GM12878 (cell line): ENCODE measurements around the gene SPATC1L.

Source experiments
- BRCA1 ChIP-seq: IDR thresholded peaks from 2 replicates; pipeline ENCODE4 v1.6.1; 2011; ENCODE audit warnings: low read depth, low read length, improper control_type of control experiment
- CBFB ChIP-seq: IDR thresholded peaks from 2 replicates; pipeline ENCODE4 v1.6.1; 2016; ENCODE audit warnings: antibody characterized with exemption, low read depth
- CHD4 ChIP-seq: fragments of 200-600 bp; sonication (generic); IDR thresholded peaks from 2 replicates; pipeline ENCODE4 v1.6.1; 2016; ENCODE audit warnings: mild to moderate bottlenecking
- EZH2 ChIP-seq: IDR thresholded peaks from 2 replicates; pipeline ENCODE4 v1.6.1; 2012; ENCODE audit warnings: low read depth, mild to moderate bottlenecking, control low read depth, inconsistent platforms, low read length, borderline replicate concordance; ENCODE audit not compliant: control insufficient read depth
- IRF4 ChIP-seq: IDR thresholded peaks from 2 replicates; pipeline ENCODE4 v1.6.1; 2011; ENCODE audit warnings: low read depth, low read length
- TARDBP ChIP-seq: IDR thresholded peaks from 2 replicates; pipeline ENCODE4 v1.6.1; 2016; ENCODE audit warnings: borderline replicate concordance
- TBL1XR1 ChIP-seq: IDR thresholded peaks from 2 replicates; pipeline ENCODE4 v1.6.1; 2012; ENCODE audit warnings: low read depth, low read length, improper control_type of control experiment
- TF ChIP-seq, protein P1 (sequence below): IDR thresholded peaks from 2 replicates; pipeline ENCODE4 v1.6.1; 2011; ENCODE audit warnings: low read depth, mild to moderate bottlenecking, low read length, moderate library complexity, borderline replicate concordance; ENCODE audit errors: extremely low read depth
- TF ChIP-seq, protein P2 (sequence below), 3 experiments: IDR thresholded peaks in 2 of 3; conservative IDR thresholded peaks in 1 of 3; 2 replicates each; pipeline ENCODE4 v1.5.1; 2011; ENCODE audit warnings: low read depth in 3 of 3, low read length in 3 of 3, mild to moderate bottlenecking in 3 of 3, control low read depth in 2 of 3, moderate library complexity in 2 of 3, inconsistent platforms in 1 of 3, mixed read lengths in 1 of 3; ENCODE audit not compliant: control insufficient read depth in 2 of 3, insufficient read depth in 1 of 3; ENCODE audit errors: extremely low read depth in 1 of 3
- TF ChIP-seq, protein P3 (sequence below): fragments of 150-350 bp; IDR thresholded peaks from 2 replicates; pipeline ENCODE4 v1.6.1; 2016; ENCODE audit warnings: low read depth, low read length

DNA sequence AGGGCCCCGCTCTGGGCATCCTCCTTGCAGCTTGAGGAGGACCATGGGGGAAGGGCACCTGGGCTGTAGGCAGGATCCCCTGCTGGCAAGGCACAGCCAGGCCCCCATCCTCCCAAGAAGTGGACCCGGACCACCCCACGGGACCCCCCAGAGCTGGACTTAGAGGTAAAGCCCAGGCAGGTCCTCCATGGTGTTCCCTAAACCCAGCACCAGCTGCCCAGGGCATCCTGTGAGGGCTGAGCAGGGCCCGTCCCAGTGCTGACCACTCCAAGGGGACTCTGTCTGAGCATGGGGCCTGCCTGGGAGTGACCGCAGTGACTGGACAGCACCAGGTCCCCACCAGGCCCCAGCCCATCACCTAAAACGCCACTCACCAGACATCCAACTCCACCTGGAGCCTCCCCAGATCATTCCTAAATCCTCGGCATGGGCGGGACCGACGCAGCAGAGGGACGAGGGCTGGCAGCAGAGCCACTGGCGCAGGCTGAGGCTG lies 65.1 kb downstream of the SPATC1L start:
- TF ChIP-seq, protein P1, sequence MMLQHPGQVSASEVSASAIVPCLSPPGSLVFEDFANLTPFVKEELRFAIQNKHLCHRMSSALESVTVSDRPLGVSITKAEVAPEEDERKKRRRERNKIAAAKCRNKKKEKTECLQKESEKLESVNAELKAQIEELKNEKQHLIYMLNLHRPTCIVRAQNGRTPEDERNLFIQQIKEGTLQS = no peak
- TF ChIP-seq CHD4 (no peak), TBL1XR1 (no peak), CBFB (no peak), BRCA1 (no peak), IRF4 (no peak), TARDBP (no peak), EZH2 (no peak)
- TF ChIP-seq, protein P2, sequence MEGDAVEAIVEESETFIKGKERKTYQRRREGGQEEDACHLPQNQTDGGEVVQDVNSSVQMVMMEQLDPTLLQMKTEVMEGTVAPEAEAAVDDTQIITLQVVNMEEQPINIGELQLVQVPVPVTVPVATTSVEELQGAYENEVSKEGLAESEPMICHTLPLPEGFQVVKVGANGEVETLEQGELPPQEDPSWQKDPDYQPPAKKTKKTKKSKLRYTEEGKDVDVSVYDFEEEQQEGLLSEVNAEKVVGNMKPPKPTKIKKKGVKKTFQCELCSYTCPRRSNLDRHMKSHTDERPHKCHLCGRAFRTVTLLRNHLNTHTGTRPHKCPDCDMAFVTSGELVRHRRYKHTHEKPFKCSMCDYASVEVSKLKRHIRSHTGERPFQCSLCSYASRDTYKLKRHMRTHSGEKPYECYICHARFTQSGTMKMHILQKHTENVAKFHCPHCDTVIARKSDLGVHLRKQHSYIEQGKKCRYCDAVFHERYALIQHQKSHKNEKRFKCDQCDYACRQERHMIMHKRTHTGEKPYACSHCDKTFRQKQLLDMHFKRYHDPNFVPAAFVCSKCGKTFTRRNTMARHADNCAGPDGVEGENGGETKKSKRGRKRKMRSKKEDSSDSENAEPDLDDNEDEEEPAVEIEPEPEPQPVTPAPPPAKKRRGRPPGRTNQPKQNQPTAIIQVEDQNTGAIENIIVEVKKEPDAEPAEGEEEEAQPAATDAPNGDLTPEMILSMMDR (IDR thresholded peaks at IDR 0.05 in 2 of 3, conservative IDR thresholded peaks at IDR 0.05 in 1 of 3; ENCODE audit: control insufficient read depth in 2 of 3, extremely low read depth in 1 of 3, insufficient read depth in 1 of 3, low read depth in 3 of 3, low read length in 3 of 3) = no peak
- TF ChIP-seq, protein P3, sequence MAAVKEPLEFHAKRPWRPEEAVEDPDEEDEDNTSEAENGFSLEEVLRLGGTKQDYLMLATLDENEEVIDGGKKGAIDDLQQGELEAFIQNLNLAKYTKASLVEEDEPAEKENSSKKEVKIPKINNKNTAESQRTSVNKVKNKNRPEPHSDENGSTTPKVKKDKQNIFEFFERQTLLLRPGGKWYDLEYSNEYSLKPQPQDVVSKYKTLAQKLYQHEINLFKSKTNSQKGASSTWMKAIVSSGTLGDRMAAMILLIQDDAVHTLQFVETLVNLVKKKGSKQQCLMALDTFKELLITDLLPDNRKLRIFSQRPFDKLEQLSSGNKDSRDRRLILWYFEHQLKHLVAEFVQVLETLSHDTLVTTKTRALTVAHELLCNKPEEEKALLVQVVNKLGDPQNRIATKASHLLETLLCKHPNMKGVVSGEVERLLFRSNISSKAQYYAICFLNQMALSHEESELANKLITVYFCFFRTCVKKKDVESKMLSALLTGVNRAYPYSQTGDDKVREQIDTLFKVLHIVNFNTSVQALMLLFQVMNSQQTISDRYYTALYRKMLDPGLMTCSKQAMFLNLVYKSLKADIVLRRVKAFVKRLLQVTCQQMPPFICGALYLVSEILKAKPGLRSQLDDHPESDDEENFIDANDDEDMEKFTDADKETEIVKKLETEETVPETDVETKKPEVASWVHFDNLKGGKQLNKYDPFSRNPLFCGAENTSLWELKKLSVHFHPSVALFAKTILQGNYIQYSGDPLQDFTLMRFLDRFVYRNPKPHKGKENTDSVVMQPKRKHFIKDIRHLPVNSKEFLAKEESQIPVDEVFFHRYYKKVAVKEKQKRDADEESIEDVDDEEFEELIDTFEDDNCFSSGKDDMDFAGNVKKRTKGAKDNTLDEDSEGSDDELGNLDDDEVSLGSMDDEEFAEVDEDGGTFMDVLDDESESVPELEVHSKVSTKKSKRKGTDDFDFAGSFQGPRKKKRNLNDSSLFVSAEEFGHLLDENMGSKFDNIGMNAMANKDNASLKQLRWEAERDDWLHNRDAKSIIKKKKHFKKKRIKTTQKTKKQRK = no peak
